HEK293T (cell line): Measurements from ENCODE around the gene CDCA4.

Experiments
- ARNT ChIP-seq: fragments of 450-650 bp; IDR thresholded peaks from 2 replicates; pipeline ENCODE4 v1.6.1; 2017; ENCODE audit warnings: mild to moderate bottlenecking
- CTBP1 ChIP-seq: fragments of 450-650 bp; IDR thresholded peaks from 2 replicates; pipeline ENCODE4 v1.6.1; 2016; ENCODE audit warnings: borderline replicate concordance
- FOXK2 ChIP-seq: fragments of 450-650 bp; IDR thresholded peaks from 2 replicates; pipeline ENCODE4 v1.6.1; 2016; ENCODE audit warnings: mild to moderate bottlenecking
- FOXM1 ChIP-seq: fragments of 450-650 bp; IDR thresholded peaks from 2 replicates; pipeline ENCODE4 v1.6.1; 2017; ENCODE audit warnings: mild to moderate bottlenecking, borderline replicate concordance
- HDGF ChIP-seq: fragments of 450-650 bp; IDR thresholded peaks from 2 replicates; pipeline ENCODE4 v1.6.1; 2017; ENCODE audit warnings: antibody characterized with exemption, borderline replicate concordance
- L3MBTL2 ChIP-seq: fragments of 450-650 bp; conservative IDR thresholded peaks from 2 replicates; pipeline ENCODE4 v1.6.1; 2016; ENCODE audit warnings: mild to moderate bottlenecking
- LEF1 ChIP-seq: fragments of 450-650 bp; IDR thresholded peaks from 2 replicates; pipeline ENCODE4 v1.6.1; 2017; ENCODE audit warnings: mild to moderate bottlenecking, borderline replicate concordance
- NFRKB ChIP-seq: fragments of 450-650 bp; IDR thresholded peaks from 2 replicates; pipeline ENCODE4 v1.6.1; 2016; ENCODE audit warnings: mild to moderate bottlenecking, moderate library complexity
- SUZ12 ChIP-seq: fragments of 450-650 bp; IDR thresholded peaks from 2 replicates; pipeline ENCODE4 v1.6.1; 2016; ENCODE audit warnings: mild to moderate bottlenecking
- TARDBP ChIP-seq: fragments of 450-650 bp; IDR thresholded peaks from 2 replicates; pipeline ENCODE4 v1.6.1; 2016

DNA sequence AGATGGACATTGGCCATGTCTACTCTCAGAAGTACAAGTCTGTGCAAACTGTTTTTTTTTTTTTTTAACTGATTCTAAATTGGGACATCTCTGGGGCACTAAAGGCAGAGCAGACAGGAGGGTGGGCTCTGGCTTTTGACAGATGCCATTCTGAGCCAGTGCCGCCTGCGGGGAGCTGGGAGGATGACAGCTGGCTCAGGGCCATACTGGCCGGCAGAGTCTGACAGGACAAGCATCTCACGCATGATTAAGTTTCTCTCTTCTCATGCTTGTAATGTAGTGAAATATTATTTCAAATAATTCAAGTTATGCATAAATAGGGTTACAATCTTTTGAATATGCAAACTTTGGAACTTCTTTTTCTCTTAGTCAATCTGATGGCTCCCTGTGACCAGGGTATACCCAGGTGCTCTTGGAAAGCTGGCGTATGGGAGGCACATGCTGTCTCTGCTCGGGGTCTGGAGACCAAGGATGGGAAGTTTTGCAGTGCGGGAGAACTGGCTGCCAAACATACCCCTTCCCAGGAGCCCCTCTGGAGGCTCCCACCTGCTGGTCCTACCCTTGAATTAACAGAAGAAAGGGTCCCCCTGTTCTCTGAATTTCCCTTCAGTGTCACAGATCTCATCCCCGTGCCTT lies 7.6 kb downstream of the CDCA4 start:
- no peak for TF ChIP-seq L3MBTL2
- TF ChIP-seq CTBP1, result no peak
- no peak for TF ChIP-seq HDGF
- no peak for TF ChIP-seq ARNT
- no peak for TF ChIP-seq NFRKB
- TF ChIP-seq SUZ12, result no peak
- TF ChIP-seq FOXK2, result no peak
- no peak for TF ChIP-seq FOXM1
- TF ChIP-seq LEF1, result no peak
- TF ChIP-seq TARDBP, result no peak
